Thoracic aorta (tissue), 2 donors: Measurements from ENCODE around the gene RGS11. TPM values are rescaled to one million over a fixed set of nuclear protein-coding genes. Genes with fewer than 3 reads are reported as not detected.

Experiments used
- ATAC-seq: fragments of 150-250 bp; one replicate; pipeline ENCODE4 v1.8.0; 2017; ENCODE audit warnings: low read depth; ENCODE audit not compliant: insufficient number of reproducible peaks, low FRiP score
- DNase-seq: peaks from one replicate; pipeline ENCODE4 v3.0.0-alpha.2; 2020; ENCODE audit warnings: low spot score
- H3K27ac ChIP-seq, 2 donors: fragments of 200-600 bp; sonication (generic); 1 replicate in 1 of 2; 2 replicates in 1 of 2; pipeline ENCODE4 v1.5.1; 2016; ENCODE audit warnings: mild to moderate bottlenecking in 2 of 2, moderate library complexity in 2 of 2
- H3K27me3 ChIP-seq: fragments of 200-600 bp; sonication (generic); replicated peaks from 2 replicates; pipeline ENCODE4 v1.6.0; 2016; ENCODE audit warnings: mild to moderate bottlenecking; ENCODE audit not compliant: insufficient read depth
- H3K36me3 ChIP-seq: fragments of 200-600 bp; sonication (generic); one replicate; pipeline ENCODE4 v1.5.1; 2016
- H3K4me1 ChIP-seq, 2 donors: fragments of 200-600 bp; sonication (generic); 1 replicate in 1 of 2; 2 replicates in 1 of 2; pipeline versions ENCODE4 v1.5.1 to v1.6.0; 2016; ENCODE audit warnings: low read depth in 2 of 2, mild to moderate bottlenecking in 1 of 2; ENCODE audit not compliant: control insufficient read depth in 1 of 2
- H3K4me3 ChIP-seq: fragments of 200-600 bp; sonication (generic); 2 replicates; pipeline ENCODE4 v1.5.1; 2016; ENCODE audit warnings: mild to moderate bottlenecking
- H3K9me3 ChIP-seq: fragments of 200-600 bp; sonication (generic); 2 replicates; pipeline ENCODE4 v1.5.1; 2016
- CTCF ChIP-seq: fragments of 200-600 bp; sonication (generic); IDR thresholded peaks from one replicate; pipeline ENCODE4 v1.5.1; 2019; ENCODE audit warnings: antibody characterized with exemption
- total RNA-seq, 2 donors: library from RNA; depleted of rRNA; stranded (reverse); fragments of >200 nt; gene quantifications; one replicate each; pipeline versions ENCODE4 v1.1.0 to v1.2.3, GENCODE V29; 2016

Gene RGS11
- total RNA-seq, 2 donors from 2014 or later, result 16.8 to 19.4 TPM

DNA sequence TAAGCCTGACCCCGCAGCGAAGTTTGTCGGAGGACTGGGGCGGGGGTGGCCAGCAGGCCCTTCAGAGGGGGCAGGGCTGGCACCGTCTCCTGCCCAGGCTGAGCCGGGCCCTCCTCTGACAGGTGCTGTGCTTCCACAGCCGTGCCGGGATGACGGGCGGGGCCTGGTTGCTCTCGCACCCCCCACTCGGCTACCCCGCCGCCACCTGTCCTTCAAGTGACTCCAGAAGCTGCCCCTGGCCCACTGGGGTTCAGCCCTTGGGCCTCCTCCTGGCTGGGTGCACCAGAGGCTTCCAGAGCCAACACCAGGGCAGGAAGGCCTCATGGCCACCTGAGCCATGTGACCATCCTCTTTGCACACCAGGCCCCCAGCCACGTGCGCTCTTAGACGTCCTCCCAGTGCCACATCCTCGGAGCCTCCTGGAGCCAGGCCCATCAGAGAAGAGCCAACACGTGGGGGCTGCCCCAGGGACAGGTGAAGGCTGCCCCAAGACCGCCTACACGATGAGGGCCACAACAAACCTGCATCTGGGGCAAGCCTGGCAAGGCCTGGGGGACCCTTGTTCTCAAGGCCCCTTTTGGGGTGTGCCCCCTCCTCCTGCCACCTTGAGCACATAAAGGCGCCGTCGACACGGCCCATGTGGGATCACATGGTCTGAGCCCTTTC lies 14.4 kb upstream of the RGS11 start:
- Histone ChIP-seq H3K4me3 (no peak overlapping the region), H3K9me3 (no peaks in the 10 kb centered on the region), H3K27me3 (no peaks in the 10 kb centered on the region), H3K27ac (no peak overlapping the region), H3K4me1 (no peaks in the 10 kb centered on the region), H3K36me3 (peaks cover 33% of the 10 kb centered on the region)
- no peak for TF ChIP-seq CTCF
- DNase-seq (no peak), ATAC-seq (no peak)

GRCh38 chr16:289395-289997 lies 13.8 kb upstream of the RGS11 start:
- Histone ChIP-seq H3K4me3 (no peak overlapping the region), H3K9me3 (no peaks in the 10 kb centered on the region), H3K27ac (no peak overlapping the region), H3K36me3 (peaks cover 33% of the 10 kb centered on the region), H3K4me1 (no peaks in the 10 kb centered on the region), H3K27me3 (no peaks in the 10 kb centered on the region)
- no peak for ATAC-seq
- no peak for TF ChIP-seq CTCF
- no peak for DNase-seq

GRCh38 chr16:287981-288920 lies 12.5 kb upstream of the RGS11 start:
- DNase-seq, result no peak
- Histone ChIP-seq H3K4me1 (no peaks in the 10 kb centered on the region), H3K4me3 (no peak overlapping the region), H3K36me3 (peaks cover 33% of the 10 kb centered on the region), H3K27ac (no peak overlapping the region), H3K9me3 (no peaks in the 10 kb centered on the region), H3K27me3 (no peaks in the 10 kb centered on the region)
- no peak for ATAC-seq
- no peak for TF ChIP-seq CTCF

GRCh38 chr16:287298-287811 lies 11.6 kb upstream of the RGS11 start:
- H3K4me3 ChIP-seq, result no peak overlapping the region
- no peak for ATAC-seq
- H3K36me3 ChIP-seq, result peaks cover 26% of the 10 kb centered on the region
- no peak overlapping the region for H3K27ac ChIP-seq
- no peak for DNase-seq
- H3K4me1 ChIP-seq, result no peaks in the 10 kb centered on the region
- H3K27me3 ChIP-seq, result no peaks in the 10 kb centered on the region
- no peak for TF ChIP-seq CTCF
- H3K9me3 ChIP-seq, result no peaks in the 10 kb centered on the region
